Mucosa of rectum (tissue), 2 donors: ENCODE data around the gene TEAD3.

ENCODE experiments used
- H3K27ac ChIP-seq, 2 donors: one replicate each; pipeline ENCODE4 v1.7.0; 2013; ENCODE audit warnings: inconsistent platforms in 2 of 2, low read depth in 2 of 2, low read length in 2 of 2
- H3K27me3 ChIP-seq, 2 donors: one replicate each; pipeline ENCODE4 v1.7.0; 2013; ENCODE audit warnings: low read length in 2 of 2; ENCODE audit not compliant: control insufficient read depth in 2 of 2, insufficient read depth in 2 of 2
- H3K36me3 ChIP-seq, 2 donors: one replicate each; pipeline ENCODE4 v1.7.0; 2013; ENCODE audit warnings: low read length in 2 of 2; ENCODE audit not compliant: control insufficient read depth in 2 of 2, insufficient read depth in 2 of 2
- H3K4me1 ChIP-seq, 2 donors: one replicate each; pipeline ENCODE4 v1.7.0; 2013; ENCODE audit warnings: low read length in 2 of 2, mild to moderate bottlenecking in 1 of 2; ENCODE audit not compliant: control insufficient read depth in 2 of 2, insufficient read depth in 2 of 2
- H3K4me3 ChIP-seq, 2 donors: one replicate each; pipeline ENCODE4 v1.7.0; 2013; ENCODE audit warnings: low read length in 2 of 2
- H3K9ac ChIP-seq, 2 donors: one replicate each; pipeline ENCODE4 v1.7.0; 2013; ENCODE audit warnings: low read length in 2 of 2, low read depth in 1 of 2, mild to moderate bottlenecking in 1 of 2
- H3K9me3 ChIP-seq, 2 donors: one replicate each; pipeline ENCODE4 v1.7.0; 2013; ENCODE audit warnings: low read length in 2 of 2; ENCODE audit not compliant: control insufficient read depth in 2 of 2
- donor health status: healthy.
- donor health status: Normal muscosa, but diverticular disease.

Gene TEAD3

DNA sequence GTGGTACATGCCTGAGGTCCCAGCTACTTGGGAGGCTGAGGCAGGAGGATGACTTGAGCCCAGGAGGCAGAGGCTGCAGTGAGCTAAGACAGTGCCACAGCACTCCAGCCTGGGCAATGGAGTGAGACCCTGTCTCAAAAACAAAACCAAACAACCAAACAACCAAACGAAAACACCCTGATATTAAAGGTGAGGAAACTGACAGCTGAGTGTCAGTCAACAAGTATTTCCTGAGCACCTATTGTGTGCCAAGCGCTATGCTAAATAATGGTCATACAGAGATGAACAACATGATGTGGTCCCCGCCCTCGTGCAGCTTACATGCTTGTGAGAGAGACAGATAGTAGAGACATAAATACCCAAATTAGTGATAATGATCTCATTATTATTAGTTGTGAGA is 17.7 kb upstream of the TEAD3 start:
- H3K4me3 ChIP-seq = no peak overlapping the region
- peaks cover 0 to 8% of the 10 kb centered on the region in 2 donors for H3K27me3 ChIP-seq
- H3K27ac ChIP-seq = no peak overlapping the region
- no peaks in the 10 kb centered on the region for H3K4me1 ChIP-seq
- H3K9me3 ChIP-seq = no peaks in the 10 kb centered on the region
- no peak overlapping the region for H3K9ac ChIP-seq
- no peaks in the 10 kb centered on the region for H3K36me3 ChIP-seq

DNA sequence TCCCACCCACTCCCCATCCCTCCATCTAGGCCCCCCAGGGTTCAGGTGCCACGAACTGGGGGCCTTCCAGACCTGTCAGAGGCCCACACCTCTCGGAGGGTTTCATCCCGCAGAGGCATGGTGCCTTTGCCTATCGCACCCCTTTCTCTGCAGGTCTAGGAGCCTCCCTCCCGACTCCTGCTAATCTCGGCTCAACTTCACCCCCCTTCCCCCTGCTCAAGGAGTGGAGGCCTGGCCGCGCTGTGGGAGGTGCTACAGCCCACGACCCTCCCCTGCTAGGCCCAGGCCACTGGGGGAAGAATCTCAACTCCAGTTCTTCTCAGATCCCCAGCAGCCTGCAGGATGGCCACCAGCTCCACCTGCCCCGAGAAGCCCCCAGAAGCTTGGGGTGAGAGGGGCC is 15.9 kb upstream of the TEAD3 start, which contains the start of gene TULP1:
TSS of gene TULP1 (minus strand) at position 157 of the 400 bp plus-strand sequence. CDS start at position 119, 38 bp downstream.
- H3K9me3 ChIP-seq = no peaks in the 10 kb centered on the region
- H3K27ac ChIP-seq = no peak within 1 kb of the TSS
- no peak within 1 kb of the TSS for H3K4me3 ChIP-seq
- peaks cover 0 to 15% of the 10 kb centered on the region in 2 donors for H3K27me3 ChIP-seq
- no peak within 1 kb of the TSS for H3K9ac ChIP-seq
- H3K36me3 ChIP-seq = no peaks in the 10 kb centered on the region
- H3K4me1 ChIP-seq = no peaks in the 10 kb centered on the region

DNA sequence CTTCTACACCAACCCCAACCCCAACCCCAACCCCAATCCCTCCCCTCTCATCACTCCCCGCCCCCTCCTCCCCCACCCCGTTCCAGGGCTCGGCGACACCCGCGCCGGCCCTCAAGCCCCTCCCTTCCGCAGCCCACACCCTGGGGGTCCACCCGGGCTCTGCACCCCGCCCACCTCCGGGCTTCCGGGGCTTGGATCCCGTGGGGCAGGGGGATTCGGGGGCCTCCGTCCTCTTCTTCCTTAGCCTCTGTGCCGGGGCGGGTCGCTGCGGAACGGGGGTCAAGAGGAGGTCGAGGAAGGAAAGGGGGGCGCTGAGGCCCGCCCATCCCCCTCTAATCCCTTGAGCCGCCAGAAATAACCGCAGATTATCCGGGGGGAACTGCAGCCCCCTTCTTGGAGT is 15.1 kb upstream of the TEAD3 start:
- Histone ChIP-seq H3K36me3 (no peaks in the 10 kb centered on the region), H3K4me3 (no peak overlapping the region), H3K27me3 (peaks cover 3 to 15% of the 10 kb centered on the region in 2 donors)

DNA sequence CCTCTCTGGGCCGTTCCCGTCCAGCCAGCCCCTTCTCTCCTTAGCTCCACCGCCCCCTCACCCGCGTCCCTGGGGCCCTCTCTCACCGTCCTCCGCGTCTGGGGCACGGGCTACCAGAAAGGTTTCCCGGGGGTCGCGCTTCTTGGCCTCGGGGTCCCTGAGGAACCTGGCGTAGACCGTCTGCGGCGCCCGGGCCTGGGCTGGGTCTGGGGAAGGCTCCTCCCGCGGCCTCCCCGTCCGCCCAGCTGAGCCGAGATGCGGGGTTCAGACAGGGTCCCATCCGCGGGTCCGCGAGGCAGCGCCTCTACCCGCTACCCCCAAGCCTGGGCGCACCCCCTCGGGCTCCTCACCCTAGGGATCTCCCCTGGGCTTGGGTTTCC is 14.7 kb upstream of the TEAD3 start:
- Histone ChIP-seq H3K4me1 (no peaks in the 10 kb centered on the region), H3K27me3 (peaks cover 3 to 14% of the 10 kb centered on the region in 2 donors), H3K36me3 (no peaks in the 10 kb centered on the region), H3K9ac (no peak overlapping the region), H3K27ac (no peak overlapping the region), H3K9me3 (no peaks in the 10 kb centered on the region), H3K4me3 (no peak overlapping the region)

More for the DNA sequence above, 15.1 kb upstream of the TEAD3 start:
- Histone ChIP-seq H3K4me1 (no peaks in the 10 kb centered on the region), H3K9me3 (no peaks in the 10 kb centered on the region), H3K27ac (no peak overlapping the region), H3K9ac (no peak overlapping the region)

DNA sequence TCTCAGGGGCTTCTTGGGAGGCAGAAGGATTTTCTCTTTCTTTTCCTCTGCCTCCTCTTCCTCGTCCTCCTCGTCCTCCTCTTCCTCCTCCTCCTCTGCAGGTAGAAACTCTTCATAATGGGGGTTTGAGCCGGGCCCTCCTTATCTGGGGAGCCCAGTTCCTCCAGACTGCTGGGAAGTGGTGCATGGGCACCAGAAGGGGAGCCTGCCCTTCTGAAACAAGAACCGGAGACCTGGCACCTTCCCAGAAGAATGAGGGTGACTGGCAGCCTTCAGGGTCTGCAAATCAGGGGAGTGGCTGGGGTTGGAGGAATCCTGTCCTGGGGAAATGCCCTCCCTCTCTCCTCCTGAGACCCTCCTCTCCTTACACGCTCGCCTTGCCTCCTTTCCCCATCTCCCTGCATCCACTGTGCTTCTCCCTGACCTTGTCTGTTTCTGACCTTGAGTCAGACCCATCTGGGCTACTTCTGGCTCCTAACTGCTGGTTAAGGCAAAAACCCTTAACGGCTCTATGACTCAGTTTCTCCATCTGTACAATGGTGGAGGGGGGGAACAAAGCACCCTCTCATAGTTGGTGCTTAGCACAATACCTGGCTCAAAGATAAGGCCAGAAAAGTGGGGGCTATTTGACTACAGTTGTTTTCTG is 14.2 kb upstream of the TEAD3 start:
- no peaks in the 10 kb centered on the region for H3K36me3 ChIP-seq
- H3K4me1 ChIP-seq = no peaks in the 10 kb centered on the region
- no peak overlapping the region for H3K27ac ChIP-seq
- no peak overlapping the region for H3K4me3 ChIP-seq
- H3K9ac ChIP-seq = no peak overlapping the region
- no peaks in the 10 kb centered on the region for H3K9me3 ChIP-seq
- peaks cover 3 to 13% of the 10 kb centered on the region in 2 donors for H3K27me3 ChIP-seq

DNA sequence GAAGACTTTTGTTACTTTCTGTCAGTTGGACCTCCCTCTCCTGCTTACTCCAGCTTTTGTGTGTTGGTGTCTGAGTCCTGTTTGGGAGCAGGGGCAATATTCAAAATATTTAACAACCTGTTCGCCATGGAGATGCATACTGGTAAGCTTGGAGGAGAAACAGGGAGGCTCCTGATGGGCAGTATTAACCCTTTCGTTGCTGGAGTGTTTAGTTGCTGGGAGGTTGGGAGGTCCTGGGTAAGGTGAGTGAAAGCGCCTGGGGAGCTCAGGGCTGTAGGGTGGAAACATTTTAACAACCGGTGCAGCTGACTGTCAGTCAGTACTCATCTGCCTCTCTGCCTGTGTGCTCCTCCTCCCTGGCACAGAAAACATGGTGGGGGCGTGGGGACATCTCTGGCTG is 11.7 kb upstream of the TEAD3 start:
- Histone ChIP-seq H3K4me1 (no peaks in the 10 kb centered on the region), H3K27me3 (peaks cover 7 to 15% of the 10 kb centered on the region in 2 donors), H3K9me3 (no peaks in the 10 kb centered on the region)

DNA sequence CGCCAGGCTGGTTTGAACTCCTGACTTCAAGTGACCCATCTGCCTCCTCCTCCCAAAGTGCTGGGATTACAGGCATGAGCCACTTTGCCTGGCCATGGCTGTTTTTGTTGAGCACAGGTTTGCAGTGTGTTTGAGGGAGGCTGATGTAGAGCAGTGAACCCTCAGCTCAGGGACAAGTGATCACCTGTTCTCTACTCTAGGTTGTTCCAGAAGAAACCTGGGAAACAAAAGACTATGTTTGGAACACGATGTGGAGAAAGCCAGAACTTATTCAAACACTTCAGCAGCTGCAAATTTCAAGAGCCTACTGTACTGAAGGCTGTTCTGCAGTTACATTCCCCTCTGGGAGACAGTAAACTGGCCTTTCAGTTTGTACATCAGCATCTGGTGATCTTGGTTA is 11.1 kb upstream of the TEAD3 start:
- Histone ChIP-seq H3K4me3 (no peak overlapping the region), H3K27me3 (peaks cover 7 to 15% of the 10 kb centered on the region in 2 donors), H3K27ac (no peak overlapping the region)

More for the DNA sequence above, 11.7 kb upstream of the TEAD3 start:
- Histone ChIP-seq H3K36me3 (no peaks in the 10 kb centered on the region), H3K4me3 (no peak overlapping the region), H3K9ac (no peak overlapping the region), H3K27ac (no peak overlapping the region)

DNA sequence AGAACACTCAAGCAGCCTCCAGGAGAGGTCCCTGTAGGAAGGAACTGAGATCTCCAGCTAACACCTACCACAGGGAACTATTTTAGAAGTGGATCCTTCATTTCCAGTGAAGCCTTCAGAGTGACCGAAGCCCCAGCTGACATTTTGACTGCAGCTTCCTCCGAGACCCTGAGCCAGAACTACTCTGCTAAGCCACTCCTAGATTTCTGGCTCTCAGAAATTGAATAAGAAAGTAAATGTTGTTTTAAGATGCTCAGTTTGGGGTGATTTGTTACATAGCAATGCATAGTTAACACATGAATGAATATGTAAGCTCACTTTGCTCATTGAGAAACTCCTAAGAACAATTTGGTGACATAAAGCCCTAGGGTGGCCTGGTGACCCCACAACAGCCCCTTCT is 10.3 kb upstream of the TEAD3 start:
- Histone ChIP-seq H3K27ac (no peak overlapping the region), H3K36me3 (no peaks in the 10 kb centered on the region), H3K9ac (no peak overlapping the region), H3K9me3 (no peaks in the 10 kb centered on the region), H3K27me3 (peaks cover 7 to 15% of the 10 kb centered on the region in 2 donors), H3K4me3 (no peak overlapping the region), H3K4me1 (no peaks in the 10 kb centered on the region)

More for the DNA sequence above, 11.1 kb upstream of the TEAD3 start:
- Histone ChIP-seq H3K36me3 (no peaks in the 10 kb centered on the region), H3K9ac (no peak overlapping the region), H3K9me3 (no peaks in the 10 kb centered on the region), H3K4me1 (no peaks in the 10 kb centered on the region)

DNA sequence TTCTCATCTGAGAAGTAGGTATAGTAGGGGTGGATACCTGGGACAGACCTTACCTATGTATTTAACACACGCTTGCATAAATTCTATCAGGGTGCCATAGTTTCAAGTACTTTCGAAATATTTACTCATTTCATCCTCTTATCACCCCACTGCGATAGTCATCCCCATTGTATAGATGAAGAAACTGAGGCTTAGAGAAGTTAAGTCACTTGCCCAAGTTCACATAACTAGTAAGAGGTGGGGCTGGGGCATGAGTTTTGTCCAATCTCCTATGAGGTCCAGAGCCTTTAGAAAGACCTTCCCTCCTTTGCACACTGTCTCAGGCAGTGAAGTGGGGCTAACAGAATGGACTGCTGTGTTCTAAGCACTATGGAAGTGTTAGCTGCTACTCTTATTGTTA is 9.7 kb upstream of the TEAD3 start:
- Histone ChIP-seq H3K27ac (no peak overlapping the region), H3K4me1 (no peaks in the 10 kb centered on the region), H3K4me3 (no peak overlapping the region), H3K9ac (no peak overlapping the region), H3K36me3 (no peaks in the 10 kb centered on the region), H3K27me3 (peaks cover 7 to 18% of the 10 kb centered on the region in 2 donors), H3K9me3 (no peaks in the 10 kb centered on the region)

DNA sequence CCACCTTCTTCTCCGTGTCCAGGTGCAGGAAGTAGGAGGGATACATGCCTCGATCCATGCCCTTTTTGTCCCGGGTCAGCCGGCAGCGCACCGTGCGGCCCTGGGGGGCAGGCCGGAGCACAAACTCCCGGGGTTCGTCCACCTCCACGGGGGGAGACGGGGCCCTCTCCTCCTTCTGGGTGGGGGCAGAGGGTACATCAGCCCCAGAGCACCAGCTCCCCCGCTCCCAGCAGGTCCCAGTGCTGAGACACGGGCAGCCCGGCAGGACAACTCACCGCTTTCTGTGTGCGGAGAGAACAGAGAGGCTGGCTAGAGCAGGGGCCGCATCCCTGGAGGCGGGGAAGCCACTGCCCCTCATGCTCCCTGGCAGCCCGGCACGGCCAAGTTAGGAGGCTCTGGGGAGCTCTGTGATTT is 9.1 kb upstream of the TEAD3 start:
- Histone ChIP-seq H3K9me3 (no peaks in the 10 kb centered on the region), H3K27me3 (peaks cover 7 to 14% of the 10 kb centered on the region in 2 donors), H3K9ac (no peak overlapping the region), H3K4me3 (no peak overlapping the region), H3K36me3 (no peaks in the 10 kb centered on the region), H3K27ac (no peak overlapping the region), H3K4me1 (no peaks in the 10 kb centered on the region)
